Neural cell (in vitro differentiated cells): ENCODE measurements around the gene ITGA5. TPM values are rescaled to one million over a fixed set of nuclear protein-coding genes. Genes with fewer than 3 reads are reported as not detected.

Source experiments
- H2AFZ ChIP-seq: fragments of 200-600, 300-800 bp; sonication (generic), shearing (Covaris generic); 2 replicates; pipeline ENCODE4 v1.6.0; 2014; ENCODE audit warnings: low read depth, mild to moderate bottlenecking, antibody characterized with exemption, low read length, moderate library complexity
- H3F3A ChIP-seq: fragments of 200-600 bp; shearing (Covaris generic); 2 replicates; pipeline ENCODE4 v1.6.1; 2016; ENCODE audit warnings: mild to moderate bottlenecking, moderate library complexity, mixed read lengths, antibody characterized with exemption, low read length; ENCODE audit not compliant: insufficient read depth, poor library complexity, severe bottlenecking
- H3K27ac ChIP-seq: fragments of 200-600, 300-800 bp; sonication (generic), shearing (Covaris generic); 2 replicates; pipeline ENCODE4 v1.5.1; 2014; ENCODE audit warnings: mild to moderate bottlenecking, low read length, moderate library complexity
- H3K27me3 ChIP-seq: fragments of 300-800, 200-600 bp; sonication (generic), shearing (Covaris generic); 2 replicates; pipeline ENCODE4 v1.6.0; 2014; ENCODE audit warnings: mild to moderate bottlenecking, low read depth, low read length, moderate library complexity; ENCODE audit not compliant: insufficient read depth
- H3K36me3 ChIP-seq: fragments of 300-800, 200-600 bp; sonication (generic), shearing (Covaris generic); 2 replicates; pipeline ENCODE4 v1.5.1; 2014; ENCODE audit warnings: mild to moderate bottlenecking, antibody characterized with exemption, low read length, moderate library complexity; ENCODE audit not compliant: insufficient read depth
- H3K4me2 ChIP-seq: fragments of 300-800, 200-600 bp; sonication (generic), shearing (Covaris generic); 2 replicates; pipeline ENCODE4 v1.6.0; 2014; ENCODE audit warnings: mild to moderate bottlenecking, low read length
- H3K4me3 ChIP-seq: fragments of 300-800, 200-600 bp; sonication (generic), shearing (Covaris generic); 2 replicates; pipeline ENCODE4 v1.5.1; 2014; ENCODE audit warnings: mild to moderate bottlenecking, low read length, moderate library complexity
- H3K79me2 ChIP-seq: fragments of 200-600 bp; shearing (Covaris generic); replicated peaks from 2 replicates; pipeline ENCODE4 v1.6.0; 2014; ENCODE audit warnings: mild to moderate bottlenecking, low read length, moderate library complexity; ENCODE audit not compliant: insufficient read depth
- H3K9ac ChIP-seq: fragments of 300-800, 200-600 bp; sonication (generic), shearing (Covaris generic); 2 replicates; pipeline ENCODE4 v1.6.1; 2016; ENCODE audit warnings: mild to moderate bottlenecking, low read length, mixed read lengths
- H3K9me2 ChIP-seq: fragments of 200-600 bp; shearing (Covaris generic); 2 replicates; pipeline ENCODE4 v1.6.1; 2016; ENCODE audit warnings: mild to moderate bottlenecking, low read length, mixed read lengths; ENCODE audit not compliant: insufficient read depth
- H3K9me3 ChIP-seq: fragments of 200-600, 300-800 bp; sonication (generic), shearing (Covaris generic); 2 replicates; pipeline ENCODE4 v1.6.1; 2016; ENCODE audit warnings: mild to moderate bottlenecking, mixed run types, low read length, moderate library complexity, mixed read lengths
- H4K20me1 ChIP-seq: fragments of 200-600 bp; shearing (Covaris generic); 2 replicates; pipeline ENCODE4 v1.6.1; 2016; ENCODE audit warnings: mild to moderate bottlenecking, mixed run types; ENCODE audit not compliant: insufficient read depth
- CTCF ChIP-seq: fragments of 450-650 bp; IDR thresholded peaks from 2 replicates; pipeline ENCODE4 v1.5.1; 2014; ENCODE audit warnings: antibody characterized with exemption, mild to moderate bottlenecking, moderate library complexity; ENCODE audit not compliant: poor library complexity, severe bottlenecking
- EP300 ChIP-seq: fragments of 450-650 bp; conservative IDR thresholded peaks from 2 replicates; pipeline ENCODE4 v1.6.1; 2014; ENCODE audit warnings: antibody characterized with exemption, mild to moderate bottlenecking, moderate library complexity; ENCODE audit not compliant: poor library complexity, severe bottlenecking
- EZH2 ChIP-seq: fragments of 200-600, 300-800 bp; shearing (Covaris generic), sonication (generic); IDR thresholded peaks from 2 replicates; pipeline ENCODE4 v1.6.1; 2014; ENCODE audit warnings: antibody characterized with exemption, low read length, borderline replicate concordance, mild to moderate bottlenecking; ENCODE audit not compliant: insufficient read depth, poor library complexity, severe bottlenecking
- MXI1 ChIP-seq: fragments of 450-650 bp; conservative IDR thresholded peaks from 2 replicates; pipeline ENCODE4 v1.6.1; 2014; ENCODE audit warnings: antibody characterized with exemption, mild to moderate bottlenecking; ENCODE audit not compliant: poor library complexity, severe bottlenecking
- POLR2AphosphoS5 ChIP-seq: IDR thresholded peaks from 2 replicates; pipeline ENCODE4 v1.6.1; 2012
- RAD21 ChIP-seq: fragments of 450-650 bp; conservative IDR thresholded peaks from 2 replicates; pipeline ENCODE4 v1.6.1; 2014; ENCODE audit warnings: antibody characterized with exemption, mild to moderate bottlenecking, moderate library complexity
- REST ChIP-seq: IDR thresholded peaks from 2 replicates; pipeline ENCODE4 v1.6.1; 2012; ENCODE audit warnings: borderline replicate concordance
- SMC3 ChIP-seq: fragments of 450-650 bp; conservative IDR thresholded peaks from 2 replicates; pipeline ENCODE4 v1.6.1; 2014; ENCODE audit warnings: antibody characterized with exemption, mild to moderate bottlenecking, moderate library complexity; ENCODE audit not compliant: poor library complexity
- TAF1 ChIP-seq: IDR thresholded peaks from 2 replicates; pipeline ENCODE4 v1.6.1; 2012; ENCODE audit warnings: low read depth
- polyA plus RNA-seq: library from polyadenylated mRNA; depleted of rRNA; stranded (reverse); fragments of >200 nt; gene quantifications from 2 replicates; pipeline ENCODE4 v1.2.3, GENCODE V29; 2014

The ITGA5 gene
- polyA plus RNA-seq, 1 donor from 2014 or later = not detected

GRCh38 chr12:54369597-54370131 is 49.4 kb downstream of the ITGA5 start:
- H3K9ac ChIP-seq = peak overlapping the region; percentile 12
- H3K9me2 ChIP-seq = no peaks in the 10 kb centered on the region
- H3K4me2 ChIP-seq = no peak overlapping the region
- H3K27ac ChIP-seq = no peak overlapping the region
- no peaks in the 10 kb centered on the region for H3K79me2 ChIP-seq
- H3K27me3 ChIP-seq = no peaks in the 10 kb centered on the region
- no peak for TF ChIP-seq EZH2
- TF ChIP-seq REST = no peak
- no peak for TF ChIP-seq RAD21
- no peak overlapping the region for H3K4me3 ChIP-seq
- no peak overlapping the region for H2AFZ ChIP-seq
- H3K9me3 ChIP-seq = no peaks in the 10 kb centered on the region
- no peaks in the 10 kb centered on the region for H4K20me1 ChIP-seq
- H3F3A ChIP-seq = no peaks in the 10 kb centered on the region
- no peaks in the 10 kb centered on the region for H3K36me3 ChIP-seq

GRCh38 chr12:54368709-54369596 is 50.1 kb downstream of the ITGA5 start:
- H2AFZ ChIP-seq = no peak overlapping the region
- no peak overlapping the region for H3K4me2 ChIP-seq
- H3K79me2 ChIP-seq = no peaks in the 10 kb centered on the region
- no peaks in the 10 kb centered on the region for H3F3A ChIP-seq
- no peaks in the 10 kb centered on the region for H3K36me3 ChIP-seq
- no peaks in the 10 kb centered on the region for H3K9me2 ChIP-seq
- no peaks in the 10 kb centered on the region for H4K20me1 ChIP-seq
- TF ChIP-seq RAD21 = peak; percentile 83
- no peak for TF ChIP-seq EZH2
- TF ChIP-seq EP300 = no peak
- TF ChIP-seq MXI1 = peak; percentile 10
- peak; percentile 85 for TF ChIP-seq CTCF
- TF ChIP-seq POLR2AphosphoS5 = no peak
- peak; percentile 81 for TF ChIP-seq SMC3
- no peak for TF ChIP-seq REST
- TF ChIP-seq TAF1 = no peak
- H3K9ac ChIP-seq = no peak overlapping the region
- no peaks in the 10 kb centered on the region for H3K27me3 ChIP-seq
- H3K27ac ChIP-seq = no peak overlapping the region
- no peaks in the 10 kb centered on the region for H3K9me3 ChIP-seq
- H3K4me3 ChIP-seq = no peak overlapping the region
